Sigmoid colon (tissue), 4 donors: Measurements from ENCODE around the gene RBM39.

ENCODE experiments used
- CTCF ChIP-seq, 4 experiments: fragments of 450-650 bp in 3 of 4; fragments of 200-600 bp in 1 of 4; IDR thresholded peaks; one replicate each; pipeline ENCODE4 v1.5.1; 2016 to 2019; ENCODE audit warnings: antibody characterized with exemption in 4 of 4, mild to moderate bottlenecking in 3 of 4, moderate library complexity in 2 of 4
- EP300 ChIP-seq, 4 donors: sonication (generic); formaldehyde crosslinking; IDR thresholded peaks; one replicate each; pipeline ENCODE4 v1.6.1; 2017; ENCODE audit warnings: antibody characterized with exemption in 4 of 4

- TF ChIP-seq CTCF (IDR thresholded peaks at IDR 0.05) (no peak), EP300 (IDR thresholded peaks at IDR 0.05) (peak in 1 of 4 donors; percentile 2)
These were observed 43.5 kb downstream of the RBM39 start for GRCh38 chr20:35698298-35699126.
